ENCODE results near the gene CLN3.
"Not testable (repeated sequence)": the region's sequence is repeated elsewhere in the genome, so short reads cannot be mapped to it uniquely, and the experiment has no call there.

DNA sequence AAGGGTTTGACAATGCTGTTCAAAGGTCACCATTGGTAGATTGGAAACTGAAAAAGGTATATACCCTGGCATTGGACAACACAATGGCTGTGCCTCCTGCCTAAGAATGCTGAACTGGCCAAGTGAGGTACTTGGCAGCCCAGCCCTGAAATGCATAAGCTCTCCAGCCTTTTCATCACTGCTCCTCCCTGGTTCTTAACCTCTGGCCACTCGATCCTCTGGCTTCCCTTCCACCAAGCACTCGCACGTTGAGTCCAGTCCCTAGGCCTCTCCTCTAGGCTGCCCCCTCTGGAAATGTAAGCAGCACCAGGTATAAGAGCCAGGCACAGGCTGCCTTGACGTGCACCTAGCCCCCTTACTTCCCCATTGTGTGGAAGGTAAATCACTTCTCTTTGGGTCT lies 45.5 kb downstream of the CLN3 start:
- not testable (repeated sequence) for TF ChIP-seq POLR2A (IDR thresholded peaks at IDR 0.05); CTCF (IDR thresholded peaks at IDR 0.05); POLR2AphosphoS5 (IDR thresholded peaks at IDR 0.05); EP300 (IDR thresholded peaks at IDR 0.05; ENCODE audit: low read depth)
